ENCODE results near the gene WNT6.

The WNT6 gene

GRCh38 chr2:218879776-218880101 lies 20.1 kb downstream of the WNT6 start:
- Histone ChIP-seq H3K4me3 (ENCODE audit: low read length) (peak overlapping the region; percentile 96), H3K9me2 (replicated peaks; ENCODE audit: insufficient read depth, low read length) (no peaks in the 10 kb centered on the region), H3K4me1 (ENCODE audit: low read length) (peaks cover 58% of the 10 kb centered on the region), H3K9ac (ENCODE audit: low read length) (peak overlapping the region; percentile 97), H3F3A (ENCODE audit: insufficient read depth, low read length) (peaks cover 30% of the 10 kb centered on the region), H3K4me2 (ENCODE audit: low read depth, low read length) (peak overlapping the region; percentile 93), H3K79me2 (ENCODE audit: low read length) (peaks cover 40% of the 10 kb centered on the region), H4K20me1 (ENCODE audit: insufficient read depth, low read length) (no peaks in the 10 kb centered on the region), H3K9me3 (replicated peaks; ENCODE audit: insufficient read depth, low read length) (no peaks in the 10 kb centered on the region), H3K27me3 (replicated peaks; ENCODE audit: insufficient read depth, low read length) (no peaks in the 10 kb centered on the region), H3K27ac (ENCODE audit: low read length) (peak overlapping the region; percentile 98), H2AFZ (ENCODE audit: low read length) (no peak overlapping the region), H3K36me3 (replicated peaks; ENCODE audit: insufficient read depth, low read length) (no peaks in the 10 kb centered on the region)
- TF ChIP-seq CTCF (IDR thresholded peaks at IDR 0.05; ENCODE audit: low read length), result no peak
- TF ChIP-seq EZH2 (optimal IDR thresholded peaks at IDR 0.05; ENCODE audit: low read depth, low read length), result no peak
- TF ChIP-seq EZH2phosphoT487 (IDR thresholded peaks at IDR 0.05; ENCODE audit: low read length), result no peak
- no peak for DNase-seq

- Histone ChIP-seq H3K27me3 (replicated peaks; ENCODE audit: insufficient read depth, low read length) (no peaks in the 10 kb centered on the region), H3K36me3 (replicated peaks; ENCODE audit: insufficient read depth, low read length) (no peaks in the 10 kb centered on the region), H3K4me2 (ENCODE audit: low read depth, low read length) (peak within 1 kb of the TSS; percentile 93), H2AFZ (ENCODE audit: low read length) (peak within 1 kb of the TSS; percentile 36), H3F3A (ENCODE audit: insufficient read depth, low read length) (peaks cover 36% of the 10 kb centered on the region), H4K20me1 (ENCODE audit: insufficient read depth, low read length) (no peaks in the 10 kb centered on the region), H3K27ac (ENCODE audit: low read length) (peak within 1 kb of the TSS; percentile 98), H3K79me2 (ENCODE audit: low read length) (peaks cover 45% of the 10 kb centered on the region), H3K9me3 (replicated peaks; ENCODE audit: insufficient read depth, low read length) (no peaks in the 10 kb centered on the region), H3K4me1 (ENCODE audit: low read length) (peaks cover 63% of the 10 kb centered on the region), H3K9ac (ENCODE audit: low read length) (peak within 1 kb of the TSS; percentile 97), H3K9me2 (replicated peaks; ENCODE audit: insufficient read depth, low read length) (no peaks in the 10 kb centered on the region), H3K4me3 (ENCODE audit: low read length) (peak within 1 kb of the TSS; percentile 96)
- DNase-seq, result peak; percentile 97
- no peak for TF ChIP-seq EZH2 (optimal IDR thresholded peaks at IDR 0.05; ENCODE audit: low read depth, low read length)
- no peak for TF ChIP-seq EZH2phosphoT487 (IDR thresholded peaks at IDR 0.05; ENCODE audit: low read length)
- TF ChIP-seq CTCF (IDR thresholded peaks at IDR 0.05; ENCODE audit: low read length), result no peak
Observed at GRCh38 chr2:218880102-218880858, 20.7 kb downstream of the WNT6 start, which contains the start of gene WNT10A. TSS of gene WNT10A (plus strand) at chr2:218880852. CDS start at chr2:218880996, 144 bp downstream.

- Histone ChIP-seq H2AFZ (ENCODE audit: low read length) (peak overlapping the region; percentile 36), H3K36me3 (replicated peaks; ENCODE audit: insufficient read depth, low read length) (no peaks in the 10 kb centered on the region), H3K27ac (ENCODE audit: low read length) (peak overlapping the region; percentile 98), H3K79me2 (ENCODE audit: low read length) (peaks cover 47% of the 10 kb centered on the region), H3K4me2 (ENCODE audit: low read depth, low read length) (peak overlapping the region; percentile 93), H3F3A (ENCODE audit: insufficient read depth, low read length) (peaks cover 43% of the 10 kb centered on the region), H3K4me3 (ENCODE audit: low read length) (peak overlapping the region; percentile 96), H3K27me3 (replicated peaks; ENCODE audit: insufficient read depth, low read length) (no peaks in the 10 kb centered on the region), H3K4me1 (ENCODE audit: low read length) (peaks cover 71% of the 10 kb centered on the region), H3K9me2 (replicated peaks; ENCODE audit: insufficient read depth, low read length) (no peaks in the 10 kb centered on the region), H4K20me1 (ENCODE audit: insufficient read depth, low read length) (no peaks in the 10 kb centered on the region), H3K9me3 (replicated peaks; ENCODE audit: insufficient read depth, low read length) (no peaks in the 10 kb centered on the region), H3K9ac (ENCODE audit: low read length) (peak overlapping the region; percentile 97)
- DNase-seq, result peak; percentile 44
- TF ChIP-seq CTCF (IDR thresholded peaks at IDR 0.05; ENCODE audit: low read length) (no peak), EZH2phosphoT487 (IDR thresholded peaks at IDR 0.05; ENCODE audit: low read length) (no peak)
Observed at GRCh38 chr2:218880859-218881594, 21.4 kb downstream of the WNT6 start.
